Measurements from ENCODE around the gene FBXL3.

Gene FBXL3

DNA sequence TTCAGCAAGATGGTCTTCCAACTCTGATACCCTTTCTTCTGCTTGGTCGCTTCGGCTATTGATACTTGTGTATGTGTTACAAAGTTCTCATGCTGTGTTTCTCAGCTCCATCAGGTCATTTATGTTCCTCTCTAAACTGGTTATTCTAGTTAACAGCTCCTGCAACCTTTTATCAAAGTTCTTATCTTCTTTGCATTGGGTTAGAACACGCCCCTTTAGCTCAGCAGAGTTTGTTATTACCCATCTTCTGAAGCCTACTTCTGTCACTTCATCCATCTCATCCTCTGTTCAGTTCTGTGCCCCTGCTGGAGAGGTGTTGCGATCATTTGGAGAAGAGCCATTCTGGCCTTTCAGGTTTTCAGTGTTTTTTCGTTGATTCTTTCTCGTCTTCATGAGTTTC lies 59.9 kb downstream of the FBXL3 start:
- no peak for DNase-seq
- TF ChIP-seq POLR2A (IDR thresholded peaks at IDR 0.05; ENCODE audit: low read length) (no peak), GATA1 (IDR thresholded peaks at IDR 0.05; ENCODE audit: low read depth, low read length) (no peak)

DNA sequence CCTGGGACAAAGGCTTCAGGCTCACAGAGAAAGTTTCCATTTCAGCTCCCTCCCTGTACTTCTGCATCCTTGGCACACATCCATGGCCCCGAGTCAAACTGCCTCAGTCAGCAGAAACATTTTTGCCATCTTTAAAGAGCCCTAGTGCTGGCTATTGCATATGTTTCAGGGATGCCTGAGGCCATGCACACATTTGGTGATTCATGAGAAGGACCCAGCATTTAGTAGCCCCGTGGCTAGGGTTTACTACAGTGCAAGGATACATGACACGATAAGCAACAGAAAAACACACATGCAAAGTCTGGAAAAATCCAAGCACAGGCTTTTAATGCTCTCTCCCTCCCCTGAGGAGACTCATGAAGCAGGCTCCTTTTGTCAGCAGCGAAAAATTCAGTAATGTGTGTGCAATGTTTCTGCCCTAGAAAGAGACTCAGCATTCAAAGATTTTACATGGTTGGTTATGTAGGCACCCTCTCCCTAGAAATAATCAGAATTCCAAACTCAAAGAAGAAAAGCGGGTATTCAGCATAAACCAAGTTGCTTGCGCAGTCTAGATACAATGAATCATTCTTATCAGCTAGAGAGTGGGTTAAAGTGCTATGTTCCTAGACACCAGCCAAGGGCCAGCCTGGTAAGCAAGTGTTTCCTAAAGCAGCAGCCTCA lies 61.1 kb downstream of the FBXL3 start:
- no peak for TF ChIP-seq POLR2A (IDR thresholded peaks at IDR 0.05; ENCODE audit: low read length)
- no peak for TF ChIP-seq GATA1 (IDR thresholded peaks at IDR 0.05; ENCODE audit: low read depth, low read length)
- DNase-seq = peak in 1 of 2 experiments; percentile 16

GRCh38 chr13:76959734-76960133 lies 67.2 kb downstream of the FBXL3 start:
- DNase-seq = peak in 1 of 2 experiments; percentile 3

- no peak for DNase-seq
- no peak for TF ChIP-seq POLR2A (IDR thresholded peaks at IDR 0.05; ENCODE audit: low read length)
- TF ChIP-seq GATA1 (IDR thresholded peaks at IDR 0.05; ENCODE audit: low read depth, low read length) = no peak
These were observed 68.0 kb downstream of the FBXL3 start for GRCh38 chr13:76958841-76959432.

GRCh38 chr13:76955661-76956060 lies 71.3 kb downstream of the FBXL3 start:
- TF ChIP-seq GATA1 (IDR thresholded peaks at IDR 0.05; ENCODE audit: low read depth, low read length) (no peak), POLR2A (IDR thresholded peaks at IDR 0.05; ENCODE audit: low read length) (no peak)
- DNase-seq = no peak
